H1 (cell line): ENCODE data around the gene VSIG10L. TPM values are rescaled to one million over a fixed set of nuclear protein-coding genes. Genes with fewer than 3 reads are reported as not detected.

Experiments used
- SIN3A ChIP-seq, 2 experiments: IDR thresholded peaks in 1 of 2; conservative IDR thresholded peaks in 1 of 2; 2 replicates each; pipeline ENCODE4 v1.6.1; 2011 to 2012; ENCODE audit warnings: low read length in 2 of 2, improper control_type of control experiment in 1 of 2, low read depth in 1 of 2, mild to moderate bottlenecking in 1 of 2
- ZNF274 ChIP-seq: IDR thresholded peaks from 2 replicates; pipeline ENCODE4 v1.7.0; 2012; ENCODE audit warnings: low read length, borderline replicate concordance; ENCODE audit errors: extremely low read depth
- polyA plus RNA-seq, 7 experiments: library from polyadenylated mRNA; depleted of rRNA in 3 of 7; stranded (reverse) in 5 of 7; unstranded in 2 of 7; fragments of >200 nt in 5 of 7; fragments of 200-250 nt in 2 of 7; gene quantifications; 1 replicate in 5 of 7; 2 replicates in 1 of 7; 4 replicates in 1 of 7; pipeline versions ENCODE4 v1.2.1 to v1.2.3, GENCODE V29; 2011 to 2013; ENCODE audit warnings: missing spikeins in 2 of 7, mixed read lengths in 2 of 7
- total RNA-seq: library from RNA; stranded (reverse); fragmentation: NEBNext Ultra II Directional; extraction: Animal tissue kit (Norgen Biotek cat#: 25700); gene quantifications from 2 replicates; pipeline ENCODE4 v1.2.1, GENCODE V29; 2021

The VSIG10L gene
- total and polyA plus RNA-seq, 2 of the 8 experiments (the other 6 are each of a cell fraction or from before 2014, with no cell fraction given), result 10.3 to 10.4 TPM

- TF ChIP-seq SIN3A (conservative IDR thresholded peaks at IDR 0.05 in 1 of 2, IDR thresholded peaks at IDR 0.05 in 1 of 2; ENCODE audit: low read depth in 1 of 2, low read length in 2 of 2), result no peak
- no peak for TF ChIP-seq ZNF274
Observed at GRCh38 chr19:51294977-51295375, 47.0 kb downstream of the VSIG10L start (continued).
